Stimulated activated CD4-positive, alpha-beta T cell treated with anti-CD3 and anti-CD28 coated beads, Interleukin-4, amount 100 ng/mL, for 24 hours (primary cell): ENCODE data around the gene SLCO4A1.
"Not testable (repeated sequence)": the region's sequence is repeated elsewhere in the genome, so short reads cannot be mapped to it uniquely, and the experiment has no call there.

Experiments used
- DNase-seq: peaks from one replicate; pipeline ENCODE4 v3.0.0-alpha.2; 2020

SLCO4A1 gene

DNA sequence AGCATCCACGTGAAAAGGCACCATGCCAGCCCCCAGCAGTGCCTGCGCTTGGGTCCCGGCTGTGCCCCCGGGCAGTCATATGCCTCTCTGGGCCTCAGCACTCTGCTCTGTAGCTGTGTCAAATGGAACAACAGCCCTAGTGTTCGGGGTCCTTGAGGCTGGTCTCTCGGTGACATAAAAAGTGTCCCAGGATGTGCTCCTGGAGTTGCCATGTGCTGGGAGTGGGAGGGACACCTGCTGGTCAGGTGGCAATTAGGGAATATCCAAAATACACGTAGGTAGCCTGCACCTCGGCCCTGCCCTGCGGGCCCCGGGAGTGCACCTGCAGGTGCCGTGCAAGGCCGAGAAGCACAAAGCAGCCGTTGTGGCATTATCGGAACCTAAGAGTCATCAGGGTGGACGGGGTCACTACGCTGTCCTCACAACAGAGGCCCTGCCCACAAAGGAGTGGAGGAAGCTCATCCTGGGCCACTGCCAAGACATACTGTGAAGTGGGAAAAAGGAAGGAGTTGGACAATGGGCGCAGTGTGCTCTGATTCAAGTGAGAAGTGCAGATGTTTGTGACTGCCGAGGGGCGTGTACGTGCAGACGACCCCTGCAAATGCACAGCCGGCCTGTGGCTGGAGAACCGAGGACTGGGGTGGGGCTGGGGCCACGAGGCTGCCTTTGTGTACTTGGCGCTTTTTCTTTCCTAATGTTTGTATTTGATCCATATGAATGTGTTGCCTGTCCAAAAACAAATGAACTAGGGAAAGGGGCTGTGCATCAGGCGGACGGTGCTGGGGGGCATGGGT, 24.6 kb downstream of the SLCO4A1 start:
- no peak for DNase-seq

DNA sequence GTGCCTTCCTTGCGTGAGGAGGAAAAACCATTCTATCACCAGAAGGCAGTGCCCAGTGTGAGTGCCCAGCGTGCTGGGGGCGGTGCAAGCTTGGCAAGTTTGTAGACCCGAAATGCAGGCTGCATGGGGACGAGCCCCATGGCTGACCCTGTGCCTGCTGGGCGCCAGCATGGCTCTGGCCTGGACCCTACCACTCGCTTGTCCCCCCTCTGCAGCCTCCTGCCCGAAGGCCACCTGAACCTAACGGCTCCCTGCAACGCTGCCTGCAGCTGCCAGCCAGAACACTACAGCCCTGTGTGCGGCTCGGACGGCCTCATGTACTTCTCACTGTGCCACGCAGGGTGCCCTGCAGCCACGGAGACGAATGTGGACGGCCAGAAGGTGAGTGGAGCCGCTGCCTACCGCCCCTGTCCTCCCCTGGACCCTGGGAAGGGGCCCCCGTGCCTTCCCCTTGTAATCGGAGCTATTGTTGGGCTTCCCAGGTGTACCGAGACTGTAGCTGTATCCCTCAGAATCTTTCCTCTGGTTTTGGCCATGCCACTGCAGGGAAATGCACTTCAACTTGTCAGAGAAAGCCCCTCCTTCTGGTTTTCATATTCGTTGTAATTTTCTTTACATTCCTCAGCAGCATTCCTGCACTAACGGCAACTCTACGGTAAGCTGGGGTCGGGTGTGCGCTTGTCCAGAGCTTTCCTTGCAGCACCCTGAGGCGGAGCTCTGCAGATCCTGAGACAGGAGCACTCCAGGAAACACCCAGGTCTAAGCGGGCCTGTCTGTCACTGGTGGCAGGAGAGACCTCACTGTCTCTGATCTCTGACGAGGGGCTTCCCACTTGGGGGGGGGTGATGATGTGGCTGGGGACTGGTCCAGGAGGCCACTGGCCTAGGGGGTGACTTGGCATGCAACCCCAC, 25.5 kb downstream of the SLCO4A1 start:
- no peak for DNase-seq

DNA sequence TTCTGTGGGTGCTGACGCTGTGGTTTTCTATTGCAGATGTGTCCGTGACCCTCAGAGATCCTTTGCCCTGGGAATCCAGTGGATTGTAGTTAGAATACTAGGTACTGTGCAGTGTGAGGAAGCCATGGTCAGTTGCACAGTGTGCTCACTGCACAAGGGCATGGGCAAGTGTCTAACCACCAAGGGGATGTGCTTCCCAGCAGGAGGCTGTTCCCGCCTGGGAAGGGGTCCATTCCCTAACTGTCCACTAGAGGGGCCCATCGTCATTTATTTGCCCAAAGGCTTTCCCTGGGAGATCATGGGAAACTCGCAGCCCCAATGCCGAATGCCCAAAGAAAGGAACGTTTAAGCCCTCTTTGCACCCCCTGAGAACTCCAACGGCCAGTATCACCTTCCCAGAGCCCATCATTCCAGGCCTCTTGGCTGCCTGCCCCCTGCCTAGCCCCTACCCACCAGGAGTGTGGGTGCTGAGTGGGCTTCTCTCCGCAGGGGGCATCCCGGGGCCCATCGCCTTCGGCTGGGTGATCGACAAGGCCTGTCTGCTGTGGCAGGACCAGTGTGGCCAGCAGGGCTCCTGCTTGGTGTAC, 26.2 kb downstream of the SLCO4A1 start:
- DNase-seq, result peak; percentile 47

DNA sequence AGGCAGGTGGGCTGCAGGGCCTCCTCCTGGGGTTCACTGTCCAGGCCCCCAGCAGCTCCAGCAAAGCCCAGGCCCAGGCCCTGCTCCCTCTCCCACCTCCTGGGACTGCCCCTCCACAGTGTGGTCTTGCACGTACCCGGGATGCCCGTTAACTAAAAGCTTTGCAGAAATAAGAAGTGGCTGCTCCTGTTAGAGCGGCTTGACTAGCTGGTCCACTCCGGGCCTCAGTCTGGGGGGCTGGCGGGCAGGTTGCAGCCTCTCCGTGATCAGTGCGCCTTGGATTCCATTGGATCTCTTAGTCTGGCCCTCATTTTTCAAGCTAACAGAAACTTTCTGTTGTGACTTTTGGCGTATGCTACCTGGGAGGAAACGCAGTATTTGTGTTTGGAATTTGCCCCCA, 26.9 kb downstream of the SLCO4A1 start:
- DNase-seq, result no peak

DNA sequence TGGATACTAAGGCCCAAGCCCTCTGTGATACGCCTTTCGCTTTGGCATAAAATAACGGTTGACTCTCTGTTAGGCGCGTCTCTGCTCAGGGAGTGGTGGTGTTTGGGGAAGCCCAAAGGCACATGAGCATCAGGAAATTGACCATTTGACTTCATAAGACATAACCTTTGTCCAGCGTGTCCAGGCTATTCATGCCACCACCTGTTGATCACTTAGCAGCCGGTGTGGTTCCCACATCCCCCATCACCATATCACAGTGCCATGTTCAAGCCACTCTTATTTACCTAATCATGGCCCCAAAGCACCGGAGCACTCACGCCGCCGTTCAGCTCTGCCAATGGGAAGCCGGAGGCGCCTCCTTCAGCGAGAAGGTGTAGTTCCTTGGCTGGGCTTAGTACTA, 27.9 kb downstream of the SLCO4A1 start:
- no peak for DNase-seq

DNA sequence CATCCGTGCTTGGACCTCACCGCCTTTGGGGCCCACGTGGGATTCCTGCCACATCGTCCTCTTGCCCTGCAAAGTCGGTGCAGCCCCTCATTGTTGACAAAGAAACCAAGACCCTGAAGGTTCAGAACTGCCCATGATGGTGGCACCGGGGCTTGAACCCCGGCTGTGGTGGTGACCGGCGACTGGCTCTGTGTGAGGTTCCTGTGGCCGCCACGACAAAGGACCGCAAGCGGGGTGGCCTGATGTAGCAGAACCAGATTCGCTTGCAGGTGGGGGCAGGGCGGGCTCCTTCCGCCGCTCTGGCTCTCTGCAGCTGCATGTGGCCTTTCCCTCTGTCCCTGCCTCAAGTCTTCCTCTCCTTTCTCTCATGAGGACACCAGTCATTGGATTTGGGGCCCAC, 28.7 kb downstream of the SLCO4A1 start:
- DNase-seq, result no peak

DNA sequence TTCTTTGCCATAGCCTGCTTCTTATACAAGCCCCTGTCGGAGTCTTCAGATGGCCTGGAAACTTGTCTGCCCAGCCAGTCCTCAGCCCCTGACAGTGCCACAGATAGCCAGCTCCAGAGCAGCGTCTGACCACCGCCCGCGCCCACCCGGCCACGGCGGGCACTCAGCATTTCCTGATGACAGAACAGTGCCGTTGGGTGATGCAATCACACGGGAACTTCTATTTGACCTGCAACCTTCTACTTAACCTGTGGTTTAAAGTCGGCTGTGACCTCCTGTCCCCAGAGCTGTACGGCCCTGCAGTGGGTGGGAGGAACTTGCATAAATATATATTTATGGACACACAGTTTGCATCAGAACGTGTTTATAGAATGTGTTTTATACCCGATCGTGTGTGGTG, 29.5 kb downstream of the SLCO4A1 start:
- DNase-seq, result no peak

DNA sequence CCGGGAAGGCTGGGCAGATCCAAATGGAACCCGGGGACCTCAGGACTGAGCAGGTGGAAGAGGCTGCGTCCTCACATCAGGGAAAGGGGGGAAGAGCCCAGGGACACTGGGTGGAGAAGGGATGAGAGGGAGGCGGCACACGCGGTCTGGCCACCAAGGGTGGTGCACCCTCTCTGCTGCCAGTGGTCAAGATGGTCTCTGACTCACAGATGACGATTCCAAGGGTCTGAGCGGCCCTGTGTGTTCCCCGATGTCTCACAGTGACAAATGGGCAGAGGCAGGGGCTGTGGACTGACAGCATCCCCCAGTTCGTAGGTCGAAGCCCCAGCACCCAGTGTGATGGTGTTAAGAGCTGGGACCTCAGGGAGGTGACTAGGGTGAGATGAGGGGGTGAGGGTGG, 32.1 kb downstream of the SLCO4A1 start:
- no peak for DNase-seq

DNA sequence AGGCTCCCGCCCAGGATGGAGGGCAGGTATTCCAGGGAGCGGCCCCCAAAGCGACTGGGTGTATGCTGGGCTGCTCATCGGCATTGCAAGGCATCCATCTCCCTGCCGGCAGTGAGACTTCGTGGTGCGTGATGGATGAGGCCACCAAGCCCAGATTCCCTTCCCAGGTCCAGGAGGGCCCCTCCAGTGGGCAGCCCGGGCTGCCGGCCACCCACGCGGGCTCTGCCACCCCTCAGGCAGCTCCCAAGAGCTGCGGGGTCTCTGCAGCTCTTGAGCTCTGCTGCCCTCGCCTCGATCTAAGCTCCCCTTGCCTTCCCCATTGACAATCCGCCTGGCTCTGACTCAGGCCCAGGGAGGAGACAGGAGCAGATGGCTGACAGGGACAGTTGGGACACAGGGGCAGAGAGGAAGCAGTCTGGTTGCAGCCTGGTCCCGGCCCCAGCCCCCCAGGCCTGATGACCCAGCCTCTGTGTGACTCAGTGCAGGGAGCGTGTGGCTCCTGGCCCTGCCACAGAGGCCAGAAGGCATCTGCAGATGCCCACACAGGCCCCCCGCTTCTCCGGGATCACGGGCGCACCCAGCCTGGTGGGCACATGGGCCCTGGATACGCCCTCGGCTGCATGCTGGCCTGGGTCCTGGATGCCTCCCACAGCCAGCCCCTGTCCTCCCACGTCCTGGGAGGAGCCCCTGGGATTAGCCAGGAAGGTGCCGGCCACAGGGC, 33.0 kb downstream of the SLCO4A1 start:
- DNase-seq, result no peak

DNA sequence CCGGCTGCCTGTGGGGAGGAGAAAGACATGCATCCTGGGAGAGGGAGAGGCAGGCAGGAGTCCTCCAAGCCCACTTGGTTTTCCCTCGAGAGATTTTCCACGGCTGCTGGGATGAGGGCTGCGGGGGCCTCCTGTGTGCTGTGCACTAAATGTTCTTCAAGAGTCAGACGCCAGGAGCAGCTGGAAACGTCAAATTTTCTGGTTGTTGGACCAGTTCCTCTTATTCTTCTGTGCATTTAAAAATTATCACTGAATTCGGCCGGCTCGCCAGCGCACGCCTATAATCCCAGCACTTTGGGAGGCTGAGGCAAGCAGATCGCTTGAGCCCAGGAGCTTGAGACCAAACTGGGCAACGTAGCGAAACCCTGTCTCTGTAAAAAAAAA, 33.6 kb downstream of the SLCO4A1 start:
- no peak for DNase-seq

DNA sequence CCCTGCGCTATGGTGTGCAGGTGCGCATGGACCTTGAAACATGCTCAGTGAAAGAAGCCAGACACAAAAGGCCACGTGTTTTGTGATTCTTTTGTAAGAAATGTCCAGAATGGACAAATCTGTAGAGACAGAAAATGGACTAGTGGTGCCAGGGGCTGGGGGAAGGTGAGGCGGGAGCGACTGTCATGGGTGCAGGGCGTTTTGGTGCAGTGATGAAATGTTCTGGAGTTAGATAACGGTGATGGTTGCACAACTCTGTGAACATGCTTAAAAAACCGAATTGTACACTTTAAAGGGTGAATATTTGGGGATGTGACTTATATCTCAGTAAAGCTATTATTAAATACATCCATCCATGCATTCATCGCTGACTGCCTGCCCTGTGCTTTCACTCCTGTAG, 34.7 kb downstream of the SLCO4A1 start:
- no peak for DNase-seq

DNA sequence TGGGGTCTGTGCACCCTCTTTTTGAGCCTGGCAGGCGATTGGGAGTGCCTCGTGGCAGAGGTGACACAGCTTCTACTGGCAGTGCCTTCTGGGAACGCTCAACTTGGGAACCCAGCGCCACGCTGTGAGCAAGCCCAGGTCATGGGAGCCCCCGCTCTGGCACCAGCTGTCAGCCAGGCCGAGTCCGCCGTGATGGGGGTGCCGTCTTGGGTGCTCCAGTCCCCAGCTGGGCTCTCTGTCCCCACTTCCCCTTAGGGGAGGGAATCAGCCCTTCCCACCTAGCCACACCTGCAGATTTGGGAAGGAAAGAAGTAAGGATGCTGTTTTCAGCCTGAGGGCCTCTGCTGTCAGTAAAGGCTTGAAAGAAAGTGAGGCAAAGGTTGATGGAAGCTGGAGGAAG, 35.4 kb downstream of the SLCO4A1 start:
- no peak for DNase-seq

DNA sequence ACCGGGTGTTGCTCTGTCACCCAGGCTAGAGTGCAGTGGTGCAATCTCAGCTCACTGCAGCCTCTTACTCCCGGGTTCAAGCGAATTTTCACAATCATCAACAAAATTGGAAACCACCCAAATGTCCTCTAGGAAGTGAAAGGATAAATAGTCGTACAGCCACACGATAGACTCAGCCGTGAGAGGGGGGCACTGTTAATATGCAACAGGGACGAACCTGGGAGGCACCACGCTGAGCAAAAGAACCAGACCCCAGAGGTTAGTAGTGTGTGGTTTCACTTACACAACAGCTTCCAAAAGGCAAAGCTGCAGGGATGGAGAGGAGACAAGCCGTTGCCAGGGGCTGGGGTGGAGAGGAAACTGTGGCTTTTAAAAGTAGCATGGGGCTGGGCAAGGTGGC, 36.2 kb downstream of the SLCO4A1 start:
- no peak for DNase-seq

DNA sequence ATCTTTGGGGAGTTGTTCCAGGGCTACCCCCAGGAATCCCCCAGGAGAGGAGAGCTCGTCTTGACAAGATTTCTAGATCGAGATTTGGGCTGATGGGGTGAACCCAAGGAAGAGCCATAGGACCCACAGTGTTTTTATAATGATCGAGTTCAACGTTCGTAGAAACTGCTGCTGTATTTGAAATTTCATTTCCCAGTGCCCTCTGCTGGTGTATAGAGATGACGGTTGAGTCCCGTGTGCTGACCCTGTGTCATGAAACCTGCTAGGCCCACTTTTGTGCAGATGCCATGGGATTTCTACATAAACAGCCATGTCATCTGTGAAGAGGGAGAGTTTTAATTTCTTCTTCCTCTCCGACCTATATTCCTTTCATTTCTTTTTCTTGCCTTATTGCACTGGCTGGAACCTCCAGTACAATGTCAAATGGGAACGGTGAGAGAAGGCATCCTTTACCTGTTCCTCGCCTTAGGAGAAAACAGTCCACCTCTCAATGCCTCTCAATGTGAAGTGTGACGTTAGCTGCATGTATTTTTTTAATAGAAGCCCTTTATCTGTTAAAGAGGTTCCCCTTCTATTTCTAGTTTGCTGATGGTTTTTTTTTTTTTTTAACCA, 37.8 kb downstream of the SLCO4A1 start:
- DNase-seq, result no peak

DNA sequence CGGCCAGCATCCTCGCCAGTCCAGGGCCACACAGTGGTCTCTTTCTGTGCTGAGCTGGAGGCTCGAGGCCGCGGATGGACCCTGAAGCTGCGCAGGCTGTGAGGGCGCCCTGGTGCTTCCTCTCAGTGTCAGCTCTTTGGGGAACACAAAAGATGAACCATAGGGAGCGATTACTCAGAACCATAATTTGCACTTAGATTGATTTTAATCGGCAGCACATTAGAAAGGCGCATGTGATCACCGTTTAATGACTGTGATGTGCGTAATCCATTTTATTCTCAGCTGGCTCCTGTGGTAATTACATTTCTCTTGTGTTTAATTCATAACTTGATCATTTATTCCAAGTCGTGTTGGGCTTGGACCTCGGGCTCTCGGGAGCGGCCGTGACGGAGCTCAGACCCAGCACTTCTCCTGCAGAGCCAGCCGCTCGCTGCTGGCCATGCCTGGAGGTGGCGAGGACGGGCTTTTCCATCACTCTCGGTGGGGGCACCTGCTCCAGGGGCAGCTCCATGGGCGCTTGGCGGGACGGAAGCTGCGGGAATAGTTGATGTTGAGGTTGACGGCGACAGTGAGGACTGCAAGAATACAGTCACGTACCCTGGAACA, 40.7 kb downstream of the SLCO4A1 start:
- DNase-seq, result no peak

DNA sequence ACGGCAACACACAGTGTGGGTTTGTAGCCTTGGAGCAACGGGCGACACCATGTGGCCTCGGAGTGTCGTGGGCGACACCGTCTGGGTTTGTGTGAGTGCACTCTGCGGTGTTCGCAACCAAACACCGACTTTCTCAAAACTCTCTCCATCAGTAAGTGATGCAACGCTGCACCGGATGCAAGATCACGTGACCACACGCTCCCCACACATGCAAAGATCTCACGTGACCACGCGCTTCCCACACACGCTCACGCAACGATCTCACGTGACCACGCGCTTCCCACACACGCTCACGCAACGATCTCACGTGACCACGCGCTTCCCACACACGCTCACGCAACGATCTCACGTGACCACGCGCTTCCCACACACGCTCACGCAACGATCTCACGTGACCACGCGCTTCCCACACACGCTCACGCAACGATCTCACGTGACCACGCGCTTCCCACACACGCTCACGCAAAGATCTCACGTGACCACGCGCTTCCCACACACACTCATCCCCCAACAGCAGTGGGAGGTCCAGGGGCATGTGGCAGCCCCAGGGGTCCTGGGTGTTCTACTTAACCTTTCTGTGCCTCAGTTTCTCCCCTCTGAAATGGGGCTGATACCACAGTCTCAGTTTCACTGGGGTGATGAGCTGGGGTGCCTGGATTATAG, 41.5 kb downstream of the SLCO4A1 start:
- not testable (repeated sequence) for DNase-seq

DNA sequence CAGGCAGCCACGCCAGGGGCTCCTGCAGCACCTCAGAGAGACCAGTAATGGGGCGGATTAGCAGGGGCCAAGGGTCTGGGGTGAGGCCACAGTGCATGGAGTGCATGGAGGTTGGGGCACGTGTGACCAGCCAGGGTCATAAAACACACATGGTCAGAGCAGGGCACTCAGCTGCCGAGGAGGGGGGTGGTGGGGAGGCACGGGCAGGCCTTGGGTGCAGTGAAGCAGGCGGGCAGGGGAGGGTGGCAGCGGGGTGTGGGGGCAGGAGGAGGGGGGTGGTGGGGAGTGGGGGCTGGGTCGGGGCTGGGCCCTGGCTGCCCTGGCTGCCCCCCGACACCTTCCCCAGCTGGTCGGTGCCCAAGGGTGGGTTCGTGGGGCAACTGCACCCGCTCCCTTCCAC, 42.7 kb downstream of the SLCO4A1 start:
- DNase-seq, result no peak

DNA sequence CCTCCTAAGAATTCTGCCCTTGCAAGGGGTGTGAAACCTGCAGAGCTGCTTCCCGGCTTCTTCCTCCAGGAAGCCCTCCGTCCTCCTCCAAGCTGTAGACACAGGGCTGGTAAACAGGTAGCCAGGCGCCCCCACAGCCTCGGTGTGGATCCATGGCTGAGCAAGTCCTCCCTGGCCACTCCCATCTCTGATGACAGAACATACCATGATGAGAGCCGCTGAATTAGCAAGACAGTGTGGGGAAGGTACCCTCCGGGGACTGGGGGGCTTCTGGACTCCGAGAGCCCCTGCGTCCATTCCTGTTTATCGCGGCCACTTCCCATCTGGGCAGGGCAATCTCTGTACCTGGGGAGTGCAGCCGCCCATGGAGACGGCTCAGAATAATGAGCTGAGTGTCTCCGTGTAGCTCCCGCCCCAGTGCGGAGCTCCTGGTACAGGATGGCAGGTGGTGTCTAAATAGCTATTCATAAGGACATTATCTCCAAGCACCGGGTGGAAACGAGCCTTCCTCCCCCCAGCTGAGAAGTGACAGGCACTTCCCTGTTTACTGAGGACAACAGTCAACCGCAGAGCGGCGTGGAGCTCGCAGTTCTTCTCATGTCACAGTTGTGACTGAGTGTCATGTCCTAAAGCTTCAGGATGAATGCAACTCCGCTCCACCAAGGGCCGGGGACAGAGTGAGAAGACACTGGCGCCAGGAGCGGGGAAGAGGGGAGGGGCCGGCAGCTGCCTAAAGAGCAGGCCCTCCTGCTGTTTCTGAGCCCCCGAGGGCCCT, 43.7 kb downstream of the SLCO4A1 start:
- DNase-seq, result no peak

DNA sequence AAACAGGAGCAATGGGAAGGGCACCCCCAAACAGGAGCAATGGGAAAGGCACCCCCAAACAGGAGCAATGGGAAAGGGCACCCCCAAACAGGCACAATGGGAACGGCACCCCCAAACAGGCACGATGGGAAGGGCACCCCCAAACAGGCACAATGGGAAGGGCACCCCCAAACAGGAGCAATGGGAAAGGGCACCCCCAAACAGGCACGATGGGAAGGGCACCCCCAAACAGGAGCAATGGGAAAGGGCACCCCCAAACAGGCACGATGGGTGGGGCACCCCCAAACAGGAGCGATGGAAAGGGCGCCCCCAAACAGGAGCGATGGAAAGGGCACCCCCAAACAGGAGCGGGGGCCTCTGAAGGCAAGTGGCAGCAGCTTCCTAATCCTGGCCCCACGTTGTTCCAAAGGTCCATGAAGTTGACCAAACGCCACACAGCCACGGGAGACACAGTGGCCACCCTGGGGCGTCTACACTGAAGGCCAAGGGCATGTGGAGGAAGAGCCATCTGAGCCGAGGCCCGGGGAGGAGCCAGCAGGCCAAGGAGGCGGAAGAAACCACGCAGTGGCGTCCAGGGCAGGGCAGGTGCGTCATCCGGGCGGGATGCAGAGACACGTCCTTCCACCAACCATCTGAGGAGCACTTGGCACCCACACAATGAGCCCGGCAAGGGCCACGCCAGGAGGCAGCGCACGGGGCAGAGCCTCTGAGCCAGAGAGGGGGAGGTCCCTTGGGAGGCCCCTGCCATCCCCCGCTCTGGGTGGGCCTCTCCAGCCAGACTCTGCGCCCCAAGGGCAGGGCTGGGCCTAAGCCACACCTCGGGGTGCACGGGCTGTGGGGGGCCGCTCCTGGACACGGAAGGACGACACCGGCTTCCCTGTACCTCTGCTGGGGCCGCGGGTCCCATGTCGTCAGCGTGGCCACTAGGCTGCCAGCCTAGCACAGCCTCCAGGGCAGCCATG, 44.8 kb downstream of the SLCO4A1 start:
- no peak for DNase-seq

DNA sequence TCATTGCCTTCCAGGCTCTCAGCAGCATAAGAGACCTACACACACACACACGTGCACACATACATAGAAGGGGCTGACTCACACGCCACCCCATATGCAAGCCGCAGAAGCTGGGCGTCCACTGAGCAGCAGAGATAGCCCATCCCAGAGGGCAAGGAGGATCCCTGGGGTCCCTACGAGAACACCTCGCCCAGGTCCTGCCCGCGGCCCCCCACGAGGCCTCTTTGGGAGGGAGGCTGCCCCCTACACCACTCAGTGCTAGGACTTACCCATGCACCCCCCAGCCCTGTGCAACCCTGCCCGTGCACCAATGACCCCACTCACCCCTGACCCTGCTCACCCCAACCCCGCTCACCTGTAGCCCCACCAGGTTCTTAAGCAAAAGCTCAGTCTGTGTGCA, 45.8 kb downstream of the SLCO4A1 start:
- no peak for DNase-seq
